T47D (cell line): ENCODE results near the gene MYRF.

ENCODE experiments used
- DNase-seq, 2 experiments: peaks; one replicate each; pipeline versions ENCODE4 v3.0.0 to v3.0.0-alpha.2; 2011 to 2012; ENCODE audit warnings: low read depth in 1 of 2, low spot score in 1 of 2
- JUND ChIP-seq: IDR thresholded peaks from 2 replicates; pipeline ENCODE4 v1.6.1; 2012; ENCODE audit warnings: low read depth
- in situ Hi-C: cut with HindIII; loops from 2 replicates; pipeline ENCODE4 v1.10.0; 2016; ENCODE audit warnings: low sequenced_read_pairs, low pct_unique_long_range_greater_than_20kb

MYRF gene

GRCh38 chr11:61752117-61752924 is at the start of gene MYRF:
MYRF (plus strand) TSS chr11:61752636; CDS start chr11:61752745, 109 bp downstream.
- no peak for TF ChIP-seq JUND
- peak; percentile 57 to 64 for DNase-seq
- in situ Hi-C loops: no loop called here

GRCh38 chr11:61702701-61703312 is 49.6 kb upstream of the MYRF start:
- no peak for DNase-seq
- TF ChIP-seq JUND: no peak
- in situ Hi-C loops: no loop called here

- in situ Hi-C loops: no loop called here
- no peak for TF ChIP-seq JUND
Measured at GRCh38 chr11:61704838-61705237, 47.6 kb upstream of the MYRF start.

GRCh38 chr11:61706452-61707400 is 45.7 kb upstream of the MYRF start:
- in situ Hi-C loops: no loop called here
- no peak for TF ChIP-seq JUND
- DNase-seq: no peak

More at GRCh38 chr11:61704838-61705237, 47.6 kb upstream of the MYRF start:
- peak in 1 of 2 experiments; percentile 52 for DNase-seq

- no peak for TF ChIP-seq JUND
- DNase-seq: no peak
- in situ Hi-C loops: no loop called here
Measured at GRCh38 chr11:61707574-61707973, 44.9 kb upstream of the MYRF start.

GRCh38 chr11:61709110-61709509 is 43.3 kb upstream of the MYRF start:
- TF ChIP-seq JUND: no peak
- in situ Hi-C loops: no loop called here
- no peak for DNase-seq

- no peak for TF ChIP-seq JUND
- DNase-seq: no peak
- in situ Hi-C loops: no loop called here
Measured at GRCh38 chr11:61709572-61709971, 42.9 kb upstream of the MYRF start.

GRCh38 chr11:61710019-61710418 is 42.4 kb upstream of the MYRF start:
- in situ Hi-C loops: no loop called here
- no peak for DNase-seq
- TF ChIP-seq JUND: no peak

GRCh38 chr11:61711037-61711436 is 41.4 kb upstream of the MYRF start:
- in situ Hi-C loops: no loop called here
- no peak for TF ChIP-seq JUND
- DNase-seq: no peak

- no peak for DNase-seq
- in situ Hi-C loops: no loop called here
Measured at GRCh38 chr11:61711498-61711897, 40.9 kb upstream of the MYRF start.

GRCh38 chr11:61712314-61712713 is 40.1 kb upstream of the MYRF start:
- in situ Hi-C loops: no loop called here
- no peak for DNase-seq
- TF ChIP-seq JUND: no peak

More at GRCh38 chr11:61711498-61711897, 40.9 kb upstream of the MYRF start:
- no peak for TF ChIP-seq JUND

- no peak for TF ChIP-seq JUND
- in situ Hi-C loops: no loop called here
Measured at GRCh38 chr11:61712846-61713245, 39.6 kb upstream of the MYRF start.

More at GRCh38 chr11:61712846-61713245, 39.6 kb upstream of the MYRF start:
- DNase-seq: no peak
